Mesothelial cell of epicardium (in vitro differentiated cells): ENCODE results near the gene C19orf47. TPM values are rescaled to one million over a fixed set of nuclear protein-coding genes. Genes with fewer than 3 reads are reported as not detected.

Experiments
- DNase-seq, 2 experiments: peaks; one replicate each; pipeline ENCODE4 v3.0.0; 2021; ENCODE audit warnings: low spot score in 2 of 2; ENCODE audit not compliant: unreplicated experiment in 2 of 2
- H3K27ac Mint-ChIP-seq: 2 replicates; pipeline ENCODE4 v1.8.0; 2021; ENCODE audit warnings: mixed read lengths
- H3K27me3 Mint-ChIP-seq: 2 replicates; pipeline ENCODE4 v1.8.0; 2021; ENCODE audit warnings: low read depth, mixed read lengths
- H3K36me3 Mint-ChIP-seq: 2 replicates; pipeline ENCODE4 v1.8.0; 2021; ENCODE audit warnings: mixed read lengths
- H3K4me1 Mint-ChIP-seq: 2 replicates; pipeline ENCODE4 v1.8.0; 2021; ENCODE audit warnings: mixed read lengths
- H3K4me3 Mint-ChIP-seq: 2 replicates; pipeline ENCODE4 v1.8.0; 2021; ENCODE audit warnings: mild to moderate bottlenecking, moderate library complexity, mixed read lengths
- H3K9me3 Mint-ChIP-seq: 2 replicates; pipeline ENCODE4 v1.8.0; 2021; ENCODE audit warnings: mixed read lengths
- CTCF ChIP-seq: fragments of 200-600 bp; sonication (generic); IDR thresholded peaks from one replicate; pipeline ENCODE4 v1.5.0; 2021; ENCODE audit warnings: antibody characterized with exemption; ENCODE audit not compliant: unreplicated experiment
- total RNA-seq: library from RNA; stranded (reverse); gene quantifications from 3 replicates; pipeline ENCODE4 v1.2.1, GENCODE V29; 2021

C19orf47 gene
- total RNA-seq, 1 donor from 2014 or later: 17.8 TPM

DNA sequence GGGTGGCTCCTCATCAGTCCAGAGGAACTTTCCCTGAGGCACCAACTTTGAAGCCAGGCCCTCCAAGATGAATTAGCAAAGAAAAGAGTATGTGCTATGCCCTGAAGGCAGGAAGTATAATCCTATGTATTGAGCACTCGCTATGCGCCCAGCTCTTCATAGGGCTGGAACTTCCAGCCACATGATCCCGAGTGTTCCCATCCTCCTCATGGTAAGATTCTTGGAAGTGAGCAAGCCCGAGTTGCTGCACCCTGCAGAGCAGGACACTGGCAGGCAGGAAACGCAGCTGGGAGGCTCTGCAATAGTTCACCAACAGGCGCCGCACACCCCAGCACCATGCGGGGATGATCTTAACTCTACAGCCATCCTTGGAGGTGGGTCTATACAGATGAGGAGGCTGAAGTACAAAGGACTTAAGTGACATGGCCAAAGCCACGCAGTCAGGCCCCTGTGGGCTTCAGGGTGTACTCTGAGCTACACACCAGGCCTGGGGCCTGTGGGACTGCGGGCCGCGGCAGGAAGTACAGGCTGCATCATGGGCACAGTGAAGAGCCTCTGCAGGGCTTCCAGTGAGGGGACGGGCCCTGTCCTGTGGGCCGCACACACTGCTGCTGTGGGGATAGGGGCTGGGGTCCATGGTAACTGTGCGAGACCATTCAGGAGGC is 25.1 kb downstream of the C19orf47 start:
- Mint-ChIP-seq H3K4me1 (peaks cover 17% of the 10 kb centered on the region), H3K4me3 (no peak overlapping the region), H3K27me3 (no peaks in the 10 kb centered on the region), H3K27ac (peak overlapping the region; percentile 70), H3K36me3 (peaks cover 50% of the 10 kb centered on the region), H3K9me3 (no peaks in the 10 kb centered on the region)
- no peak for TF ChIP-seq CTCF
- no peak for DNase-seq

DNA sequence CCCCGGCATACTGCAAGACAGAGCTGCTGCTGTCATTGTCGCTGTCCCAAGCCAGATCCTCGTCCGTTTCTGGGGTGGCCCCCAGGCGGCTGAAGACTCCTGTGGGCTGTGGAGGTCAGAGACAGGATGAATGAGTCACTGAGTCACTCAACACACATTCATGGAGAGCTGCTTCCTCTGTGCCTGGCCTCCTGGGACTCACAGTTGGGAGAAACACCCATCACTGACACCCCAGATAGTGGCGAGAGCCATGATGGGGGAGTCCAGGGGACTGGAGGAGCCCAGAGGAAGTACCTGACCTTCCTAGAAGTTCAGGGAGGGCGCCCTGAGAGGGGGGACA is 26.0 kb downstream of the C19orf47 start:
- DNase-seq: no peak
- no peak overlapping the region for H3K4me3 Mint-ChIP-seq
- H3K9me3 Mint-ChIP-seq: no peaks in the 10 kb centered on the region
- peaks cover 17% of the 10 kb centered on the region for H3K4me1 Mint-ChIP-seq
- H3K27me3 Mint-ChIP-seq: no peaks in the 10 kb centered on the region
- H3K36me3 Mint-ChIP-seq: peaks cover 47% of the 10 kb centered on the region
- no peak for TF ChIP-seq CTCF
- H3K27ac Mint-ChIP-seq: no peak overlapping the region

DNA sequence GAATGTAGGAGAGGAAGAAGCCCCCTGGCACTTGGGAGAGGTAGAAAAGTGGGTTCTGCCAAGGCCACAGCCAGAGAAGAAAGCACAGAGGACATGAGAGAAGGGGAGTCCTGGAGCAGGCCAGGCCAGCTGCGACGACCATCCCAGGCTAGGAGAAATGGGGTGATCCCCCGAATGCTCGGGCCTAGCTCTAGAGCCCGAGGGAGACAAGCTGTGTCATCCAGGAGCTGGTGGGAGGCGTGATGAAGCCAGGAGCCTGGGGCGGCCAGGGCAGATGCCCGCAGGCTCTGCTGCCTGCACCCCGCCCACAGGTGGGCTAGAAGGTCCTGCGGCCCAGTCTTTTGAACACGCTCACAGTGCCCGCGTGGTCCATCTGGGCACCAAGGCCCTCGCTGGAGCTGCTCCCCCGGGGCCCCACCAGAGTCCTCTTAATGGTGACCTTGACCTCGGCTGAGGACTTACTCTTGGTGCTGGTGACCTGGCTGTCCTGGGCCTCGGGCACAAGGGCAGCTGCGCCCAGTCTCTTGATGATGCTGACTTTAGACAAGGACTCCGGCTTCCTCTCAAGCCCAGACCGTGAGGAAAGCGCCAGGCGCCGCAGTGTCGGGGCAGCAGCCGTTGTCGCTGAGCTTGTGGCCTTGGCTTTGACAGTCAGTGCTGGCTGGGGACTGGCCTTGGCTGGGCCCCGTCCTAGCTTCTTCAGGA is 26.5 kb downstream of the C19orf47 start:
- H3K36me3 Mint-ChIP-seq: peaks cover 49% of the 10 kb centered on the region
- H3K27ac Mint-ChIP-seq: no peak overlapping the region
- no peaks in the 10 kb centered on the region for H3K27me3 Mint-ChIP-seq
- no peak for TF ChIP-seq CTCF
- peaks cover 17% of the 10 kb centered on the region for H3K4me1 Mint-ChIP-seq
- DNase-seq: no peak
- H3K4me3 Mint-ChIP-seq: no peak overlapping the region
- no peaks in the 10 kb centered on the region for H3K9me3 Mint-ChIP-seq

- Mint-ChIP-seq H3K27ac (peak overlapping the region; percentile 25), H3K4me3 (no peak overlapping the region), H3K36me3 (peaks cover 47% of the 10 kb centered on the region), H3K4me1 (peaks cover 17% of the 10 kb centered on the region), H3K27me3 (no peaks in the 10 kb centered on the region), H3K9me3 (no peaks in the 10 kb centered on the region)
- no peak for TF ChIP-seq CTCF
- DNase-seq: no peak
Observed at GRCh38 chr19:40321076-40321475, 27.1 kb downstream of the C19orf47 start.

- no peak for DNase-seq
- Mint-ChIP-seq H3K4me3 (no peak overlapping the region), H3K27me3 (no peaks in the 10 kb centered on the region), H3K36me3 (peaks cover 41% of the 10 kb centered on the region), H3K27ac (no peak overlapping the region), H3K4me1 (peaks cover 17% of the 10 kb centered on the region), H3K9me3 (no peaks in the 10 kb centered on the region)
- TF ChIP-seq CTCF: no peak
Observed at GRCh38 chr19:40320558-40320935, 27.6 kb downstream of the C19orf47 start.
